ENCODE data around the gene MKRN3.
"Not testable (repeated sequence)": the region's sequence is repeated elsewhere in the genome, so short reads cannot be mapped to it uniquely, and the experiment has no call there.

Gene MKRN3

DNA sequence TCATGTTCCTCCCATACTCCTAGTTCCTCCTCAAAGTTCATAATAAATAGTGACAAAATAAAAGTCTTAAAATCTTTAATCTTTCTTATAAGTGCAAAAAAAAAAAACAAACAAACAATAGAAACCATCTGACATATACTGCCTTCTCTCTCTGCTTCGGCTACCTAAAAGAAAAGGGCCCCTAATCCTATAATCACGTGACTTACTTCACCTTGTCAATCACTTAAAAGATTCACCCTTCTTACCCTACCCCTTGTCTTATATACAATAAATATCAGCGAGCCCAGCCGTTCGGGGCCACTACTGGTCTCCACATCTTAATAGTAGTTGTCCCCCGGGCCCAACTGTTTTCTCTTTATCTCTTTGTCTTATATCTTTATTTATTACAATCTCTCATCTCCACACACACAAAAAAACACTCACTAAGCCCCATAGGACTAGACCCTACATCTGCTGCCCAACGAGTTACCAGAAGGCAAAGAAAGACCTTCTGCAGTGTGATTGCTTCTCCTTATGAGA is 28.8 kb downstream of the MKRN3 start:
- DNase-seq, result no peak

GRCh38 chr15:23595368-23595767 is 29.9 kb downstream of the MKRN3 start:
- no peak for DNase-seq

DNA sequence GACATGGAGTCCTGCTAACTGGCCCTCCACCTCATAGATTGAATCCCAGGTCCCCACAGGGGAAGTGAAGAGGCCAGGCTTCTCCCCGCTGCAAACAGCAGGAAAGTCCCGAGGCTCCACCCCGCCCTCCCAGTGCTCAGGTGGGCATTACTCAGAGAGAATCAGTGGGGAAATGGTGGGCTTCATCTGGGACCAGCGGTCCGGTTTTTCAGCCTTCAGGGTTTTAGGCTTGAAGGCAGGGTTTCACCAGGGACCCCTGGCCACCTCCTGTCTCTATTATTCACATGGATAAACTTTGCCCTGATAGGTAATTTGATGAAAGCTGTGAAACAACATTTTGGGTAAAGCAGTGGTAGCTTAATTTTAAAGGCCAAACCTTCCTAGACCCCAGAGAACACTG is 31.3 kb downstream of the MKRN3 start:
- DNase-seq, result no peak

DNA sequence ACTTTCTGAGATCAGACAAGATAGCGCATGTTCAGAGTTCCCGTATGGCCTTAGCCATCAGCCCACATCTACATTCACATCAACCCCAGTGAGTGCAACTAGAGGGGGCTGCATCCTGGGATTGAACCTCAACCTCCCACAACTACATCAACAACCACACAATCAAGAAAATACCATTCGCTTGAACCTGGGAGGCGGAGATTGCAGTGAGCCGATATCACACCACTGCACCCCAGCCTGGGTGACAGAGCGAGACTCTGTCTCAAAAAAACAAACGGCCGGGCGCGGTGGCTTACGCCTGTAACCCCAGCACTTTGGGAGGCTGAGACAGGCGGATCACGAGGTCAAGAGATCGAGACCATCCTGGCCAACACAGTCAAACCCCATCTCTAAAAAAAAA is 31.8 kb downstream of the MKRN3 start:
- not testable (repeated sequence) for DNase-seq

GRCh38 chr15:23599053-23599452 is 33.6 kb downstream of the MKRN3 start:
- DNase-seq, result no peak

DNA sequence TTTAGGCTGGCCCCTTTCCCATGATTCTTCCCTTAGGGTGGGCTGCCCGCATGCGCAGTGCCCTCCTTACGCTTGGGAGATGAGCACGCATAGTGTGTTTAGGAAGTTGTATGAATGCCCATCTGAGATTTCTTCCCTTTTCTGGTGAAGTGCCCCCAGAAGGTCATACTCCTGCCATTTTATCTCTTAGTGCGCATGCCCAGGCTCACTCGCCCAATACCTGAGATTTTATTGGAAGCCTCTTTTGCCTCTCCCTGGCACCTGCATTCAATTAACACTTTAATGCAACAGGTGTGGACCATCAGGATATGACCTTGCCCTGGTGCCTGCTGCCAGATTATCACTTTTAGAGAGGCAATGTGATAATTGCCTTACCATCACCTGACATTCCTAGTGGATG is 36.6 kb downstream of the MKRN3 start:
- DNase-seq, result no peak

- DNase-seq, result no peak
Observed at GRCh38 chr15:23606226-23606625, 40.8 kb downstream of the MKRN3 start.

DNA sequence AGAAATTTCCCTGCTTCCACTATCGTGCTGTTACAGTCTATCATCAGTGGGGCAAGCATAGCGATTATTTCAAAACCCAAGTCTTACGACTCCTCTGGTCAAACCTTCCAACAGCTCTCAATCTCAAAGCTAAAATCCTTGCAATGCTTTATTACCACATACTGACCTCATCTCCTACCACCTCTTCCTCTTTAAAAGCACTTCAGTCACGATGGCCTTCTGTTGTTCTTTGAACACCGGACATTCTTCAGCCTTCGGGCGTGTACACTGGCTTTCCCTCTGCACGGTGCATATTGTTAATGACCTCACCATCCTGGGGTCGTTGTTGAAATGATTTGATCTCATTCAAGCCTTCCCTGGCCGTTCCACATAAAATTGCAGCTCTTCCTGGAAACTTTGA is 51.1 kb downstream of the MKRN3 start:
- no peak for DNase-seq

All from CD4-positive, alpha-beta T cell treated with Interferon alpha-2 for 1 hour (primary cell).